Naive B cell (primary cell): ENCODE results near the gene MSLN. TPM values are rescaled to one million over a fixed set of nuclear protein-coding genes. Genes with fewer than 3 reads are reported as not detected.

ENCODE experiments used
- ATAC-seq, 2 donors: fragments of 150-1000 bp; cut with Tn5 transposase; 2 replicates each; pipeline ENCODE4 v1.10.0; 2021; ENCODE audit warnings: low read depth in 2 of 2, mild to moderate bottlenecking in 2 of 2, moderate library complexity in 2 of 2
- DNase-seq: peaks from one replicate; pipeline ENCODE4 v3.0.0; 2022
- H3K27ac Mint-ChIP-seq, 6 donors: one replicate each; pipeline ENCODE4 v1.8.0; 2020 to 2022; ENCODE audit warnings: mild to moderate bottlenecking in 6 of 6, mixed read lengths in 6 of 6, moderate library complexity in 5 of 6, inconsistent platforms in 2 of 6
- H3K27me3 Mint-ChIP-seq, 3 donors: one replicate each; pipeline ENCODE4 v1.8.0; 2021 to 2022; ENCODE audit warnings: mixed read lengths in 3 of 3, mild to moderate bottlenecking in 1 of 3
- H3K36me3 Mint-ChIP-seq, 2 donors: one replicate each; pipeline ENCODE4 v1.8.0; 2020 to 2022; ENCODE audit warnings: mixed read lengths in 2 of 2, inconsistent platforms in 1 of 2, mild to moderate bottlenecking in 1 of 2
- H3K4me1 Mint-ChIP-seq, 3 donors: one replicate each; pipeline ENCODE4 v1.8.0; 2020 to 2022; ENCODE audit warnings: mixed read lengths in 3 of 3, inconsistent platforms in 1 of 3, mild to moderate bottlenecking in 1 of 3, moderate library complexity in 1 of 3
- H3K4me3 Mint-ChIP-seq, 8 donors: one replicate each; pipeline ENCODE4 v1.8.0; 2020 to 2022; ENCODE audit warnings: mild to moderate bottlenecking in 8 of 8, mixed read lengths in 8 of 8, moderate library complexity in 8 of 8, inconsistent platforms in 2 of 8
- H3K9me3 Mint-ChIP-seq, 7 donors: one replicate each; pipeline ENCODE4 v1.8.0; 2020 to 2022; ENCODE audit warnings: mixed read lengths in 7 of 7, mild to moderate bottlenecking in 5 of 7, inconsistent platforms in 2 of 7, moderate library complexity in 1 of 7
- polyA plus RNA-seq, 6 donors: library from polyadenylated mRNA; unstranded; fragments of 300-500 nt; fragmentation: Illumina TruSeq; gene quantifications; one replicate each; pipeline ENCODE4 v1.2.3, GENCODE V29; 2021; ENCODE audit warnings: low read depth in 6 of 6

The MSLN gene
- polyA plus RNA-seq, 6 donors from 2014 or later: not detected

DNA sequence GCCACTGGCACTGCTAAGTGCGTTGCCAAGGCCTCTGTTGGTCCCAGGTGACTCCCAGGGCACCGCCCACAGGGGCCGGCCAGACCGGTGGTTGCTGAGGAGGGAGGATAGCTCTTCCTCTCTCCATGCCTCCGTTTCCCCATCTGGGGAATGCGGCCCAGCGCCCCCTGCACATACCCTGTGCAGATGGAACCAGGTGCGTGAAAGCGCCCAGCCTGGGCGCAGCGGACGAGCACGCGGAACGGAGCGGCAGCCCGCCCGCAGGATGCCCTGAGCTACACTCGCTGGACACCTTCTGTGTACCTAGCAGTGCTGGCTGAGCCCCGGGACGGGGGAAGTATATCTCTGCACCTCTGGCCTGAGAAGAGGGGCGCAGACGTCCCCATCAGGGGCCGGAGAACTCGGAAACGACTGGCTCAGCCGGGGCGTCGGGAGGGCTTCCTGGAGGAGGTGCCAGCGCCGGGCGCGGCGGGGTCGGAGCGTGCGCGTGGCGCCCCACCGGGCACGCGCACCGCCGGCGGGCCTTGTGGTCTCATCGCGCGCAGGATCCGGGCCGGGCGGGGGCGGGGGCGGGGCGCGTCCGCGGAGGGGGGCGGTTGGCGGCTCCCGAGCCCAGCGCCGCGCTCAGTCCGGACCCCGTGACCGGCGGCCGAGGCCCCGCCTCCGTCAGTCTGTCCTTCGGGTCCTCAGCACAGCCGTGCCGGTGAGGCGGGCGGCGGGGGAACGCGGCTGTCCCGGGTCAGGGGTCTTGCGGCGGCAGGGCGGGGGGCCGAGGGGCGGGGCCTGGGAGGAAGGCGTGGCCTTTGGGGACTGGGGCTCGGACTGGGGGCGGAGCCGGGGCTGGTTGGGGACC lies 33.9 kb upstream of the MSLN start, which contains the start of the genes CCDC78 and HAGHL:
TSS of gene CCDC78 (minus strand) at position 6 of the 853 bp plus-strand sequence. CDS start 76 bp downstream, outside the sequence.
TSS of gene HAGHL (plus strand) at position 669 of the 853 bp plus-strand sequence. CDS start 404 bp downstream, outside the sequence.
- Mint-ChIP-seq H3K27me3 (no peaks in the 10 kb centered on the region), H3K9me3 (no peaks in the 10 kb centered on the region), H3K4me3 (peak within 1 kb of the TSS; percentile 74 to 87 (median 82)), H3K27ac (peak within 1 kb of the TSS in 5 of 6 donors; percentile 24 to 91 (median 59)), H3K36me3 (no peaks in the 10 kb centered on the region), H3K4me1 (peaks cover 0 to 5% (median 5%) of the 10 kb centered on the region in 3 donors)
- DNase-seq (peak; percentile 56), ATAC-seq (peak; percentile 29 to 30)

DNA sequence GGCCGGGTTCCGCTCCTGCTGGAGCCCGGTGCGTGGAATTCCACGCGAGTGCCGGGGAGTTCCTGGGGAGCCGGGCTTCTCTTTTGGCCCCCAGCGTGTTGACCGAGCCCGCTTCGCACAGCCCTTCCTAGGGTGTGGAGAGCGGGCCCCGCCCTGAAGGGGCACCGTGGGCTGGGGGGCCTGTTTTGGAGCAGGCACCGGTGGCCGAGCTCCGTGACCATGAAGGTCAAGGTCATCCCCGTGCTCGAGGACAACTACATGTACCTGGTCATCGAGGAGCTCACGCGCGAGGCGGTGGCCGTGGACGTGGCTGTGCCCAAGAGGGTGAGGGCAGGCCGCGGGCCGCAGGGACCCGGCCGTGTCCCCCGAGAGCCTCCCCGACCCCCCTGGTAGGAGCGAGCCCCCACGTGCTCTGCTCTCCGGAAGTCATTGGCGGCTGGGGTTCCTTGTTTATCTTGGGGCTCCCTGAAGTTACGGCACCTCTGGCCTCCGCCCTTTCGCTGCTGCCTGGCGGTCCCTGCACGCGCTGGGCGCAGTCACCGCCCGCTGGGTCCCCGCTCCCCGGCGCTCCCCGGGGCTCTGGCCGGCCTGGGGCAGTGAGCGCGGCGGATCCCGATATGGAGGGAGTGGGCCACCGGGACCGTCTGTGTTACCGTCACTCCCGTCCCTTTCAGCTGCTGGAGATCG lies 33.1 kb upstream of the MSLN start:
- Mint-ChIP-seq H3K9me3 (no peaks in the 10 kb centered on the region), H3K36me3 (no peaks in the 10 kb centered on the region), H3K27ac (no peak overlapping the region), H3K4me1 (peaks cover 0 to 5% (median 5%) of the 10 kb centered on the region in 3 donors), H3K4me3 (peak overlapping the region in 7 of 8 donors; percentile 45 to 75 (median 54)), H3K27me3 (no peaks in the 10 kb centered on the region)
- peak; percentile 46 for DNase-seq
- ATAC-seq: peak; percentile 35 to 40

DNA sequence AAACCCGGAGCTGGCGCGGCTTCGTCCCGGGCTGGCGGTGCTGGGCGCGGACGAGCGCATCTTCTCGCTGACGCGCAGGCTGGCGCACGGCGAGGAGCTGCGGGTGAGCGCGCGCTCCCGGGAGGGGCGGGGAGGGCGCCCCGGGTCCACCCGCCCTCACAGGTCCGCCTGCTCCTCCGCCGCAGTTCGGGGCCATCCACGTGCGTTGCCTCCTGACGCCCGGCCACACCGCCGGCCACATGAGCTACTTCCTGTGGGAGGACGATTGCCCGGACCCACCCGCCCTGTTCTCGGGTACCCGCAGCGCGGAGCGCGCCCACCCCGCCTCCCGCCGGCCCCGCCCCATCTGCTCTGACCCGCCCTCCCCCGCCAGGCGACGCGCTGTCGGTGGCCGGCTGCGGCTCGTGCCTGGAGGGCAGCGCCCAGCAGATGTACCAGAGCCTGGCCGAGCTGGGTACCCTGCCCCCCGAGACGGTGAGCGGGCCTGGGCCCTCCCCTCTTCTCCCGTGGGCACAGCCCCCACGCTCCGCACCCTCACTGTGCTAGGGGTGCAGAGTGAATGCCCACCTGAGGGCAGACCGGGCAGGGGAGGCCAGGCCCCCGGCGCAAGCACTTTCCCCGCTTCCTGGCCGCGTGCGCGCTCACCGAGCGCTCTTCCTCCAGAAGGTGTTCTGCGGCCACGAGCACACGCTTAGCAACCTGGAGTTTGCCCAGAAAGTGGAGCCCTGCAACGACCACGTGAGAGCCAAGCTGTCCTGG lies 32.2 kb upstream of the MSLN start:
- Mint-ChIP-seq H3K9me3 (no peaks in the 10 kb centered on the region), H3K27me3 (no peaks in the 10 kb centered on the region), H3K4me1 (peaks cover 0 to 5% (median 0%) of the 10 kb centered on the region in 3 donors), H3K4me3 (peak overlapping the region in 6 of 8 donors; percentile 49 to 75 (median 55)), H3K27ac (peak overlapping the region in 2 of 6 donors; percentile 15 to 43), H3K36me3 (no peaks in the 10 kb centered on the region)
- DNase-seq (peak; percentile 77), ATAC-seq (peak; percentile 77 to 82)

DNA sequence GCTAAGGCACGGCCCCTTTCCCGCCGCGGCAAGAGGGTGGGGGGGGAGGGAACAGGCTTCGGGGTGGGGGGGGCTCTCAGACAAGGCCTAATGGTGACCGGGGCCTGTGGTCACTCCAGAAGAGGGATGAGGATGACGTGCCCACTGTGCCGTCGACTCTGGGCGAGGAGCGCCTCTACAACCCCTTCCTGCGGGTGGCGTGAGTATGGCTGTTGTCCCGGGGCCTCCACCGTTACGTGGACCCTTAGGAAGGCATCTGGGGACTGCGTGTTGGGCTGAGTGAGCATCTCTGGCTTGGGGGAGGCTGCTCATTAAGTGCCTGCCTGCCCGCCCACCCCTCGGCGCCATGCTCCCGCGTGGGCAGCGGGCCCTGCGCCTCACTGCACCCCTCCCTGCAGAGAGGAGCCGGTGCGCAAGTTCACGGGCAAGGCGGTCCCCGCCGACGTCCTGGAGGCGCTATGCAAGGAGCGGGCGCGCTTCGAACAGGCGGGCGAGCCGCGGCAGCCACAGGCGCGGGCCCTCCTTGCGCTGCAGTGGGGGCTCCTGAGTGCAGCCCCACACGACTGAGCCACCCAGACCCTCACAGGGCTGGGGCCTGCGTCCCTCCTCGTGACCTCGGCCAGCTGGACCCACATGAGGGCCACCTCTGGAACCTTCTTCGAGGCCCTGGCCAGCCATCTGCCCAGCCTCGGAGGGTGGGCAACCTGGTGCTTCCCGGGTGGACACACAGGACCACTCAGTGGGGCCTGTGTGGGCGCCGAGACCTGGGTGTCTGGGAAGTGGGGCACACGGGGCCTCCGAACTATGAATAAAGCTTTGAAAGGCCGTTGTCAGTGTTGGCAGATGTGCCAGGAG lies 31.4 kb upstream of the MSLN start:
- H3K36me3 Mint-ChIP-seq: no peaks in the 10 kb centered on the region
- no peaks in the 10 kb centered on the region for H3K9me3 Mint-ChIP-seq
- H3K4me3 Mint-ChIP-seq: peak overlapping the region in 5 of 8 donors; percentile 47 to 75 (median 55)
- no peaks in the 10 kb centered on the region for H3K27me3 Mint-ChIP-seq
- peaks cover 0 to 5% (median 0%) of the 10 kb centered on the region in 3 donors for H3K4me1 Mint-ChIP-seq
- DNase-seq (no peak), ATAC-seq (no peak)
- peak overlapping the region in 2 of 6 donors; percentile 15 to 43 for H3K27ac Mint-ChIP-seq

DNA sequence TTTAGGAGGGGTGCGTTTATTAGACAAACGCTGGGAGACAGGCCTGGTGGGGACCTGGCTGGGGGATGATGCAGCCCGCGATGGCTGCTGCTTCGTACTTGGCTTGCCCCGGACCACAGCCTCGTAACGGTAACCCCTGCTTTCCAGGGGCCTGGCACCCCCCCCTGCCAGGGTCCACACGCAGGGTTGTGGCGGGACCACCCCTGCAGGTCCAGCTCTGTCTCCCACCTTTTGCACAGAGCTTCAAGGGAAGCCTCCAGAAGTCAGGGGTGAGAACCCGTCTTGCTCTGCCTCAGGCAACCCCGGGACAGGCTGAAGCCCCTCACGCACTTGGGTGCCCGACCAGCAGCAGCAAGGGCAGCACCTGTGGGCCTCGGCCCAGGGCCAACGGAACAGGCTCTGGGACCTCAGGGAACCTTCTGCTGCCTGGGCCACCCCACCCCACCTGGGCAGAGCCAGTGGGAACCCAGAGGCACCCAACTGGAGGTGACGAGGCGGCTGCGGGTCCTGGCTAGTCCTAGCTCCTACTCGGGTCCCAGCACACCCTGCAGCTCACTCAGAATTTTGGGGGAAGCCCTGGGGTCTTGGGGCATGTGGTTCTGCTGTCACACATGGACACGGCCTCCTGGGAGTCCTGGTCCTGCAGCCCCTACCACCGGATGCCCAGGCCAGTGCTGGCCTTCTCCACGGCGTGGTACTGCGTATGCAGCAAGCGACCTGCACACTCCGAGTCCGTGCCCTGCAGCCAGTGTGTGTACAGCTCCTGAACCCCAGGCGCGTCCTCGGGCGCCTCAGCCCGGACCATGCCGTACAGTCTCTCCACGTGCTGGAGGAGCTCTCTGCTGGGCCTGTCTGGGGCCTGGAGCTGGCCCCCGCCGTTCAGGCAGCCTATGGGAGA lies 30.5 kb upstream of the MSLN start:
- ATAC-seq: no peak
- no peak for DNase-seq
- Mint-ChIP-seq H3K36me3 (no peaks in the 10 kb centered on the region), H3K9me3 (no peaks in the 10 kb centered on the region), H3K27me3 (no peaks in the 10 kb centered on the region), H3K4me3 (peak overlapping the region in 6 of 8 donors; percentile 15 to 60 (median 32)), H3K4me1 (peaks cover 0 to 5% (median 0%) of the 10 kb centered on the region in 3 donors), H3K27ac (peak overlapping the region in 1 of 6 donors; percentile 11)

DNA sequence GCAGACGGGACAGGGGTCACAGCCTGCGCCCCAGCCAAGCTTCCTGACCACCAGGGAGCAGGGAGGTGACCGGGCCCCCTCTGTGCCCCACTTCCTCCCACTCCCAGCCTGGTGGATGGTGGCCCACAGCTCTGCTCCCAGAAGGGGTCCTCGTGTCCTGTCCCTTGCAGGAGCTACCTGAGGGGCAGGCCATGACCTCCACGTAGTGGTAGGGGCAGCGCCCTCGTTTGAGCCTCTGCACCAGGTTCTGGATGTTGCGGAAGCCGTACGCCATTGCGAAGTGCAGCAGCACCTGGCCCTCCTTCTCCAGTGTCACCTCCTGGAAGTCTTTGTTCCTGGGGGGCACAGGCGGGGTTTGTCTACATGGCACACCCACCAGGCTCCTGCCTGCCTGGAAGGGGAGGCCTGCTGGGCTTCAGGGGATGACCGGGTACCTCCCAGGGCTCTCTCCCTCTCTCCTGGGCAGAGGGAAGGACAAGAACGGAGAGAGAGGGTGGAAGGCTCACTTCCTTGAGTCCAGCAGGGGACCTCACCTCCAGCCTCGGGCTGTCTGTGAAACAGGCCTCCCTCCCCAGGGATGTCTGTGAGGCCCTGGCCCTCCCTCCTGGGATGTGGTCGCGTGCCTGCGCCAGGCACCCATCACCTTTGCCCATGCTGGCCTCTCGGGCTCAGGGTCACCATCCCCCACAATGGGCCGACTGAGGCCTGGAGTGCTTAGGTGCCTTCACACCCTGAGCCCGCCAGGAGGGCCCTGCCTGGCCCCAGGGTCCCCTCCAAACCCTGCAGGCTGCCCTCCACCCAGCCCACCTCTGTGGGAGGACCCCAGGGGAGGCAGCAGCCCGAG lies 29.6 kb upstream of the MSLN start:
- H3K4me3 Mint-ChIP-seq: peak overlapping the region in 1 of 8 donors; percentile 15
- DNase-seq (no peak), ATAC-seq (no peak)
- H3K4me1 Mint-ChIP-seq: peaks cover 0 to 3% (median 2%) of the 10 kb centered on the region in 3 donors
- no peaks in the 10 kb centered on the region for H3K36me3 Mint-ChIP-seq
- H3K27me3 Mint-ChIP-seq: no peaks in the 10 kb centered on the region
- H3K9me3 Mint-ChIP-seq: no peaks in the 10 kb centered on the region
- H3K27ac Mint-ChIP-seq: no peak overlapping the region

DNA sequence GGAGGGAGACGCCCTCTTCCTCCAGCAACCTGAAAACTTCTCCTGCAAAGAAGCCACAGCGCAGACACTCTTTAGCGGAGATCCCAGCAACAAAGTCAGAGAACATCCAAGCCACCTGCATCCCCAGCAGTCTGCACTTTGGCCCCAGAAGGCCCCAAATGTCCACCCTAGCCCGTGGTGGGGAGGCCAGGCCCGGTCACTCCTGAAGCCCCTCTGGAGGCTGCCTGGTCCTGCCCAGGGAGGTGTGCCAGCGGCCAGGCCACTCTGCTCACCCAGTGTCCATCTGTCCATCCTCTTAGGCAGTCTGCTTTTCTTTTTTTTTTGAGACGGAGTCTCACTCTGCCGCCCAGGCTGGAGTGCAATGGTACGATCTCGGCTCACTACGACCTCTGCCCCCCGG lies 28.2 kb upstream of the MSLN start:
- no peaks in the 10 kb centered on the region for H3K27me3 Mint-ChIP-seq
- H3K4me3 Mint-ChIP-seq: no peak overlapping the region
- H3K36me3 Mint-ChIP-seq: no peaks in the 10 kb centered on the region
- H3K27ac Mint-ChIP-seq: no peak overlapping the region
- DNase-seq (no peak), ATAC-seq (no peak)
- H3K9me3 Mint-ChIP-seq: no peaks in the 10 kb centered on the region
- H3K4me1 Mint-ChIP-seq: peaks cover 0 to 4% (median under 1%) of the 10 kb centered on the region in 3 donors

DNA sequence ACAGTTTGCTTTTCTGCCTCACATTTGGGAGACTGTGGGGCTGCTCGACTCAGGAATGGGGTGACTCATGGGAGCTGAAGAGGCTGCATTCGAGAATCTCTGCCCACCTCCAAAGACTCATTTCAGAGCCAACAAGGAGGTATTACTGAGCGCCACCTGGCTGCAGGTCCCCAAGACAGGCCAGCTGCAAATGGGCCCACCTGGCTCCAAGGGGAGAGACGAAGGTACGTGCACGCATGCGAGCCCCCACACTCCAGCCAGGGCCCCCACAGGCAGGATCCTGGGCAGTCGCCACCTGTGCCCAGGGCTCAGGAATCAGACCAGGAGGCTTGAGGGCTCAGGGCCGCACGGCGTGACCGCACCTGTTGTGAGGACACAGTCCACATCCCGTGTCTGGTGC lies 27.6 kb upstream of the MSLN start:
- ATAC-seq (no peak), DNase-seq (no peak)
- Mint-ChIP-seq H3K4me3 (no peak overlapping the region), H3K27ac (no peak overlapping the region), H3K4me1 (peaks cover 2 to 10% (median 6%) of the 10 kb centered on the region in 3 donors), H3K9me3 (no peaks in the 10 kb centered on the region), H3K27me3 (no peaks in the 10 kb centered on the region), H3K36me3 (no peaks in the 10 kb centered on the region)

DNA sequence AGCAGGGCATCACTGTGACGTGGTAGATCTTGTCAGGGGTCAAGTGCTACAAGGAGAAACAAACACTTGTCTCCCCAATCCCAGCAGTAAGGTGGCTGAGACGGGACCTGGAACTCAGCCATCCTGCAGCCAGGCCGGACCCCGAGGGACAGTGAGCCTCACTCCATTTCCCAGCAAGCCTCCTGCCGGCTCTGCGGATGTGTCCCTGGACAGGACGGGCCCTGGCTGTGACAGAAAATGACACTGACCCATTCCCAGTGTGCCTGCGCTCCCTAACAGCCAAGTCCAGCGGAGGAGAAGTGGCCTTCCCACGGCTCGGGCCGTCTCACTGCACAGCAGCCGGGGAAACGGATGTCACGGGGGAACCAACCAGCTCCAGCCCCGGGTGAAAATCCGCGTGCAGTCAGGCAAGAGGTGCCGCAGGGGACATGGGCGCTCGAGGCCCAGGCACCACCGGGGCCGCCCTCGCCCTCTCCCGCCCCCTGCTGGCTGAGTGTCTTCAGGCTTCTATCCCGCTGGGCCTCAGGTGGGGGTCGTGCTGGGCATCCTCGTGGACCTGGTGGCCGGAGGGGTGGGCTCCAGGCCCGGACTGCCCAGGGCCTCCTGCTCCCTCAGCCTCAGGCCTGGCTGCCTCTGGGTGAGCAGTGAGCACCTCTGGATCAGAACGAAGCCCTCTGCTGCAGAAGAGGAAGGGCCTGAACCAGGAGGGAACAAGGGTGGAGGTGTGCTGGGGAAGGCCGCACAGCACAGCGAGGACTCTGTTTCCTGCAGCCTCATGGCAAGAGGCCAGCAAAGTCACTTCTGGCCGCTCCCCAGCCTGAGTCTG lies 26.9 kb upstream of the MSLN start:
- H3K4me3 Mint-ChIP-seq: no peak overlapping the region
- no peaks in the 10 kb centered on the region for H3K27me3 Mint-ChIP-seq
- H3K4me1 Mint-ChIP-seq: peaks cover 5 to 12% (median 8%) of the 10 kb centered on the region in 3 donors
- DNase-seq (no peak), ATAC-seq (peak in 1 of 2 donors; percentile 18)
- H3K9me3 Mint-ChIP-seq: no peaks in the 10 kb centered on the region
- peak overlapping the region in 1 of 6 donors; percentile 74 for H3K27ac Mint-ChIP-seq
- no peaks in the 10 kb centered on the region for H3K36me3 Mint-ChIP-seq

DNA sequence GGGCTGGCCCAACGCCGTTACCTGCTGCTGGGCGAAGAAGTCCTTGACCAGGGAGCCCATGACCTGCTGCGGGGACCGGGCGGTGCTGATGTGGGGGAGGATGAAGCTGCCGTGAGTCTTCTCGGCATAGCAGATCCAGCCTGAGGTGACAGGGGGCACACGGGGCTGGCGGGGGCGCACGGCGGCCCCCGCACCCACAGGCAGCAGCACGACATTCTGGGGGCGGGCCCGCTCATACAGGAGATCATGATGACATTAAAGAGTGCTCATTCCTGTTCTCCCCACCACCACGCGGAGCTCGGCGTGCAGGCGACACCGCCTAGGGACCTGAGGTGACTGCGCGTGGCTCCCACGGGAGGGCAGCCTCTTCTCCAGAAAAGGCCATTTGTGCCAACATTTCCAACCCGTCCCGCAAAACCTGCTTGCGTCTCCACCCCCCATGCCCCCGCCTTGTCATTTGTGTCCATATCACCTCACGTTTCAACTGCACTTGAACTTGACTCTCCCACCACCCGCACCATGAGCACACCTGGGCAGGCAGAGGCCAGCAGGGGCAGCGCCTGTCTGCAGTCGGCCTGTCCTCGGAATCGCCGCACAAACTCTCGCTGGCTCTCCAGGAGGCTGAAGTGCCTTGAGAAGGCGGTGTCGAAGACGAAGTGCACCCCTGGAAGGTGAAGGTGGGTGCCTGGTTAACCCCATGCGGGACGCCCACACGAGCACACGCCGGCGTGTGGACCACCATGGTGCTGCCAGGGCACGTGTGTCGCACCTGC lies 26.1 kb upstream of the MSLN start:
- no peaks in the 10 kb centered on the region for H3K27me3 Mint-ChIP-seq
- no peaks in the 10 kb centered on the region for H3K36me3 Mint-ChIP-seq
- H3K4me3 Mint-ChIP-seq: no peak overlapping the region
- H3K27ac Mint-ChIP-seq: peak overlapping the region in 2 of 6 donors; percentile 41 to 74
- H3K4me1 Mint-ChIP-seq: peaks cover 5 to 18% (median 12%) of the 10 kb centered on the region in 3 donors
- no peak for DNase-seq
- no peaks in the 10 kb centered on the region for H3K9me3 Mint-ChIP-seq
- no peak for ATAC-seq
